Breast epithelium (tissue), 4 donors: ENCODE data around the gene TOX3. TPM values are rescaled to one million over a fixed set of nuclear protein-coding genes. Genes with fewer than 3 reads are reported as not detected.

Source experiments
- DNase-seq, 2 donors: peaks; one replicate each; pipeline ENCODE4 v3.0.0-alpha.2; 2019; ENCODE audit warnings: low spot score in 2 of 2
- H3K27ac ChIP-seq, 2 donors: fragments of 200-600 bp; sonication (generic) in 1 of 2; one replicate each; pipeline ENCODE4 v1.5.1; 2016 to 2019; ENCODE audit warnings: mild to moderate bottlenecking in 1 of 2
- H3K27me3 ChIP-seq, 2 donors: fragments of 200-600 bp; sonication (generic) in 1 of 2; one replicate each; pipeline versions ENCODE4 v1.5.1 to v1.6.0; 2017 to 2019; ENCODE audit warnings: control low read depth in 1 of 2, mild to moderate bottlenecking in 1 of 2
- H3K36me3 ChIP-seq: fragments of 200-600 bp; one replicate; pipeline ENCODE4 v1.5.1; 2019
- H3K4me1 ChIP-seq, 2 donors: fragments of 200-600 bp; sonication (generic); one replicate each; pipeline ENCODE4 v1.5.1; 2016 to 2019; ENCODE audit warnings: control low read depth in 1 of 2
- H3K4me3 ChIP-seq, 3 donors: fragments of 200-600 bp; sonication (generic); 1 replicate in 2 of 3; 2 replicates in 1 of 3; pipeline ENCODE4 v1.5.1; 2016 to 2019; ENCODE audit warnings: mild to moderate bottlenecking in 3 of 3, moderate library complexity in 2 of 3
- H3K9me3 ChIP-seq, 2 donors: fragments of 200-600 bp; sonication (generic) in 1 of 2; one replicate each; pipeline ENCODE4 v1.5.1; 2016 to 2019; ENCODE audit warnings: control low read depth in 1 of 2
- CTCF ChIP-seq, 3 donors: fragments of 450-650 bp; IDR thresholded peaks; one replicate each; pipeline ENCODE4 v1.5.1; 2016 to 2017; ENCODE audit warnings: antibody characterized with exemption in 3 of 3, mild to moderate bottlenecking in 3 of 3, moderate library complexity in 3 of 3
- POLR2A ChIP-seq: fragments of 450-650 bp; IDR thresholded peaks from one replicate; pipeline ENCODE4 v1.6.1; 2016; ENCODE audit warnings: antibody characterized with exemption, mild to moderate bottlenecking, moderate library complexity
- POLR2AphosphoS5 ChIP-seq, 3 donors: sonication (generic); formaldehyde crosslinking; IDR thresholded peaks; one replicate each; pipeline ENCODE4 v1.6.1; 2017; ENCODE audit warnings: antibody characterized with exemption in 3 of 3
- intact Hi-C: fragments of 100-400 bp; cut with DNase I; formaldehyde crosslinking; loops from one replicate; pipeline ENCODE4 v1.15.1; 2023; ENCODE audit warnings: low total_unique reads
- total RNA-seq, 3 donors: library from RNA; depleted of rRNA; stranded (reverse); fragments of >200 nt; gene quantifications; one replicate each; pipeline ENCODE4 v1.1.0, GENCODE V29; 2016

TOX3 gene
- total RNA-seq, 3 donors from 2014 or later = 6.9 to 9.2 TPM; not detected in 1

GRCh38 chr16:52496051-52496876, 50.7 kb downstream of the TOX3 start:
- TF ChIP-seq CTCF (IDR thresholded peaks at IDR 0.05) (no peak), POLR2A (no peak), POLR2AphosphoS5 (IDR thresholded peaks at IDR 0.05) (no peak)
- H3K9me3 ChIP-seq = no peaks in the 10 kb centered on the region

DNA sequence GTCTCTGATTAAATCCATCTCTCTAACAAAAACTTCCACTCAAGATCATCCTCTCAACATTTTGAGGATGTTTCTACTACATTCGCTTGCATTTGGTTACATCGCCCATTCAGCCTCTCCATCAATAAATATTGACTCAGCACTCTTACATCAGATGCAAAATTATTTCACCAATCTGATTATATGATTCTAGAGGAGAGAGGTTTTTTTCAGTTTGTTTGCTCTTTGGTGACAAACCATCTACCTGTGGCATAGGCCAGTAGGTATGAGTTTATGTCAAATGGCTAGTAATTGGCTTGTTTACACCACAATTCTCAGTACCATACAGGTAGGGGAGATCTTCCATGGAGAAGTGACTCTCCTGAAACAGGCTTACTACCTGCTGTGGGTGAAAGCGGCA, 52.3 kb downstream of the TOX3 start:
- H3K4me3 ChIP-seq = no peak overlapping the region
- TF ChIP-seq CTCF (IDR thresholded peaks at IDR 0.05) (no peak), POLR2A (no peak), POLR2AphosphoS5 (IDR thresholded peaks at IDR 0.05) (no peak)
- no peak for DNase-seq
- H3K36me3 ChIP-seq = no peaks in the 10 kb centered on the region
- no peaks in the 10 kb centered on the region for H3K4me1 ChIP-seq
- no peak overlapping the region for H3K27ac ChIP-seq
- no peaks in the 10 kb centered on the region for H3K27me3 ChIP-seq
- intact Hi-C loops = no loop called here
- H3K9me3 ChIP-seq = no peaks in the 10 kb centered on the region

More at GRCh38 chr16:52496051-52496876, 50.7 kb downstream of the TOX3 start:
- Histone ChIP-seq H3K27ac (no peak overlapping the region), H3K36me3 (no peaks in the 10 kb centered on the region), H3K27me3 (no peaks in the 10 kb centered on the region), H3K4me3 (no peak overlapping the region), H3K4me1 (no peaks in the 10 kb centered on the region)
- intact Hi-C loops = no loop called here
- DNase-seq = no peak

DNA sequence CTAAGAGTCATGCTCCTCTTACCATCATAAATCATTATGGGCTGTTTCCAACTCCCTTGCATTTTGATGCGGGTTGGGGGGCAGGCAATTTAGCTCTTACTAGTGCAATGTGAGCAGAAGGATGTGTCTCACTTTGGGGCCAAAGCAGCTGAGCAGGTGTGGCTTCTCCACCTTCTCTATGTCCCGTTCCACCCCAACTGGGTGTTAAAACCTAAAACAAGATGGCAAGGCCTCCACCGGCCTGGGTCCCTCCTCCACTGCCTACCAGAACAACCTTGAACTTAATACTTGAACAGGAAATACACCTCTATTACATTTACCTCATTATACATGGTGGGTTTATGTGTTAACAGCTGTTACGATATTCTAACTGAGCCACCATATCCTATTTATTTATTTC, 52.8 kb downstream of the TOX3 start:
- intact Hi-C loops = no loop called here

DNA sequence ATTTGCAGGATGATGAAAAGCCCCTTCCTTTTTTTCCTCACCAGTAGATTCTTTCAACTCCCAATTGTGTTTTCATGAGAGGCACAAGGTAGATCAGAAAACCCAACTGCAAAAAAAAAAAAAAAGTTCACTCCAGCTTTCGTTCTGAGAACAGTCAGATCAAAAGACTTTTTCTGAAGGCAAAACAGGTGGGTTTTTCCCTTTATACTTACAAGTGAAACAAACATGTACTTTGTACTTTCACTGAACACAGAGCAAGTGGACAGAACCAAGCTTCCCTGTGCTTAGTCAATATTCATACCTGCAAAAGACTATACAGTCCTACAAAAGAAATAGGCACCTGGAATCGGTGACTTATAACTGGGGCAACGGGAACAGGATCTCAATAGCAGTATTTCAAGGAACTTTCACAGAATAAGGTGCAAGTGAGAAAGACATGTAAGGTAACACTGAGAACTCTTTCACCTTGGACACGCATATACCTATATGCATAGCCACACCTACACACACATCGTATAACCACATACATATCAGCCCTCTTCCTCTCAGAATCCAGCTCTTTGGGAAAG, 54.1 kb downstream of the TOX3 start:
- TF ChIP-seq POLR2AphosphoS5 (IDR thresholded peaks at IDR 0.05) = no peak
- no peak for TF ChIP-seq POLR2A
- TF ChIP-seq CTCF (IDR thresholded peaks at IDR 0.05) = no peak

More for the DNA sequence above, 52.8 kb downstream of the TOX3 start:
- Histone ChIP-seq H3K36me3 (no peaks in the 10 kb centered on the region), H3K9me3 (no peaks in the 10 kb centered on the region), H3K27ac (no peak overlapping the region), H3K4me3 (no peak overlapping the region), H3K27me3 (no peaks in the 10 kb centered on the region), H3K4me1 (no peaks in the 10 kb centered on the region)
- no peak for DNase-seq
- no peak for TF ChIP-seq POLR2A

GRCh38 chr16:52491216-52491615, 55.7 kb downstream of the TOX3 start:
- H3K27me3 ChIP-seq = no peaks in the 10 kb centered on the region
- no peaks in the 10 kb centered on the region for H3K4me1 ChIP-seq
- intact Hi-C loops = no loop called here
- no peaks in the 10 kb centered on the region for H3K36me3 ChIP-seq
- no peak overlapping the region for H3K4me3 ChIP-seq
- DNase-seq = no peak
- no peak overlapping the region for H3K27ac ChIP-seq
- no peaks in the 10 kb centered on the region for H3K9me3 ChIP-seq
- no peak for TF ChIP-seq POLR2A

More for the DNA sequence above, 54.1 kb downstream of the TOX3 start:
- Histone ChIP-seq H3K27ac (no peak overlapping the region), H3K27me3 (no peaks in the 10 kb centered on the region), H3K4me3 (no peak overlapping the region), H3K9me3 (no peaks in the 10 kb centered on the region), H3K36me3 (no peaks in the 10 kb centered on the region), H3K4me1 (no peaks in the 10 kb centered on the region)
- intact Hi-C loops = no loop called here
- DNase-seq = no peak

GRCh38 chr16:52489894-52490293, 57.0 kb downstream of the TOX3 start:
- Histone ChIP-seq H3K4me3 (no peak overlapping the region), H3K9me3 (no peaks in the 10 kb centered on the region), H3K36me3 (no peaks in the 10 kb centered on the region), H3K4me1 (no peaks in the 10 kb centered on the region), H3K27me3 (no peaks in the 10 kb centered on the region), H3K27ac (no peak overlapping the region)
- TF ChIP-seq POLR2AphosphoS5 (IDR thresholded peaks at IDR 0.05) (no peak), POLR2A (no peak), CTCF (IDR thresholded peaks at IDR 0.05) (no peak)
- intact Hi-C loops = no loop called here
- DNase-seq = no peak
